MM.1S (cell line): ENCODE measurements around the gene ATG2B.

Experiments used
- DNase-seq: peaks from one replicate; pipeline ENCODE4 v3.0.0-alpha.2; 2015
- H2AFZ ChIP-seq: fragments of 300-600 bp; sonication (generic); 2 replicates; pipeline ENCODE4 v1.6.0; 2016; ENCODE audit warnings: antibody characterized with exemption, low read length
- H3F3A ChIP-seq: fragments of 300-600 bp; sonication (generic); 2 replicates; pipeline ENCODE4 v1.6.1; 2016; ENCODE audit warnings: mild to moderate bottlenecking, antibody characterized with exemption, low read length, moderate library complexity, mixed read lengths; ENCODE audit not compliant: insufficient read depth
- H3K27ac ChIP-seq: fragments of 300-600 bp; sonication (generic); 2 replicates; pipeline ENCODE4 v1.5.1; 2016; ENCODE audit warnings: mild to moderate bottlenecking, low read length
- H3K27me3 ChIP-seq: fragments of 300-600 bp; sonication (generic); replicated peaks from 2 replicates; pipeline ENCODE4 v1.6.0; 2016; ENCODE audit warnings: low read length; ENCODE audit not compliant: insufficient read depth
- H3K36me3 ChIP-seq: fragments of 300-600 bp; sonication (generic); replicated peaks from 2 replicates; pipeline ENCODE4 v1.6.1; 2016; ENCODE audit warnings: mild to moderate bottlenecking, low read length, mixed read lengths; ENCODE audit not compliant: insufficient read depth
- H3K4me1 ChIP-seq: fragments of 300-600 bp; sonication (generic); 2 replicates; pipeline ENCODE4 v1.6.1; 2016; ENCODE audit warnings: low read length, mixed read lengths
- H3K4me2 ChIP-seq: fragments of 300-600 bp; sonication (generic); 2 replicates; pipeline ENCODE4 v1.6.0; 2016; ENCODE audit warnings: low read depth, low read length
- H3K4me3 ChIP-seq: fragments of 300-600 bp; sonication (generic); 2 replicates; pipeline ENCODE4 v1.5.1; 2016; ENCODE audit warnings: low read length, mixed read lengths
- H3K79me2 ChIP-seq: fragments of 300-600 bp; sonication (generic); 2 replicates; pipeline ENCODE4 v1.6.1; 2016; ENCODE audit warnings: mixed run types, low read length, mixed read lengths
- H3K9ac ChIP-seq: fragments of 300-600 bp; sonication (generic); 2 replicates; pipeline ENCODE4 v1.6.1; 2016; ENCODE audit warnings: low read length, mixed read lengths
- H3K9me2 ChIP-seq: fragments of 300-600 bp; sonication (generic); replicated peaks from 2 replicates; pipeline ENCODE4 v1.6.1; 2016; ENCODE audit warnings: mild to moderate bottlenecking, low read length, mixed read lengths; ENCODE audit not compliant: insufficient read depth
- H3K9me3 ChIP-seq: fragments of 300-600 bp; sonication (generic); replicated peaks from 2 replicates; pipeline ENCODE4 v1.6.1; 2016; ENCODE audit warnings: mild to moderate bottlenecking, low read length, mixed read lengths; ENCODE audit not compliant: insufficient read depth
- H4K20me1 ChIP-seq: fragments of 300-600 bp; sonication (generic); 2 replicates; pipeline ENCODE4 v1.6.1; 2016; ENCODE audit warnings: mild to moderate bottlenecking, low read length, moderate library complexity, mixed read lengths; ENCODE audit not compliant: insufficient read depth
- CTCF ChIP-seq: fragments of 300-600 bp; sonication (generic); IDR thresholded peaks from 2 replicates; pipeline ENCODE4 v1.5.1; 2016; ENCODE audit warnings: antibody characterized with exemption, low read length, mixed read lengths
- EZH2 ChIP-seq: fragments of 300-600 bp; sonication (generic); optimal IDR thresholded peaks from 2 replicates; pipeline ENCODE3; 2017; ENCODE audit warnings: low read depth, mild to moderate bottlenecking, antibody characterized with exemption, low read length, mixed read lengths
- EZH2phosphoT487 ChIP-seq: fragments of 300-600 bp; sonication (generic); IDR thresholded peaks from 2 replicates; pipeline ENCODE4 v1.6.1; 2018; ENCODE audit warnings: antibody characterized with exemption, low read length

ATG2B gene

GRCh38 chr14:96273629-96274028 is 89.5 kb downstream of the ATG2B start:
- Histone ChIP-seq H2AFZ (no peak overlapping the region), H3K9ac (no peak overlapping the region)

GRCh38 chr14:96272777-96273473 is 90.2 kb downstream of the ATG2B start:
- H3K4me3 ChIP-seq = no peak overlapping the region
- H3F3A ChIP-seq = no peaks in the 10 kb centered on the region
- no peak overlapping the region for H3K9ac ChIP-seq
- no peaks in the 10 kb centered on the region for H3K4me1 ChIP-seq
- H2AFZ ChIP-seq = no peak overlapping the region
- H3K27ac ChIP-seq = no peak overlapping the region
- TF ChIP-seq CTCF (no peak), EZH2phosphoT487 (no peak), EZH2 (no peak)
- no peaks in the 10 kb centered on the region for H3K79me2 ChIP-seq
- no peaks in the 10 kb centered on the region for H3K9me2 ChIP-seq
- no peaks in the 10 kb centered on the region for H3K36me3 ChIP-seq
- H3K9me3 ChIP-seq = no peaks in the 10 kb centered on the region
- no peak overlapping the region for H3K4me2 ChIP-seq
- H3K27me3 ChIP-seq = no peaks in the 10 kb centered on the region
- no peak for DNase-seq
- no peaks in the 10 kb centered on the region for H4K20me1 ChIP-seq

More at GRCh38 chr14:96273629-96274028, 89.5 kb downstream of the ATG2B start:
- no peaks in the 10 kb centered on the region for H3K4me1 ChIP-seq
- H3K27ac ChIP-seq = no peak overlapping the region
- no peaks in the 10 kb centered on the region for H3K9me3 ChIP-seq
- no peaks in the 10 kb centered on the region for H3K36me3 ChIP-seq
- H4K20me1 ChIP-seq = no peaks in the 10 kb centered on the region
- H3K79me2 ChIP-seq = no peaks in the 10 kb centered on the region
- no peak for DNase-seq
- H3F3A ChIP-seq = no peaks in the 10 kb centered on the region
- TF ChIP-seq CTCF (no peak), EZH2 (no peak), EZH2phosphoT487 (no peak)
- H3K4me3 ChIP-seq = no peak overlapping the region
- H3K9me2 ChIP-seq = no peaks in the 10 kb centered on the region
- H3K4me2 ChIP-seq = no peak overlapping the region
- no peaks in the 10 kb centered on the region for H3K27me3 ChIP-seq

GRCh38 chr14:96271421-96271762 is 91.7 kb downstream of the ATG2B start:
- no peak overlapping the region for H3K4me3 ChIP-seq
- H3K27me3 ChIP-seq = no peaks in the 10 kb centered on the region
- H2AFZ ChIP-seq = no peak overlapping the region
- H3K27ac ChIP-seq = no peak overlapping the region
- no peaks in the 10 kb centered on the region for H3F3A ChIP-seq
- no peaks in the 10 kb centered on the region for H3K9me3 ChIP-seq
- no peaks in the 10 kb centered on the region for H3K9me2 ChIP-seq
- no peaks in the 10 kb centered on the region for H3K4me1 ChIP-seq
- H3K36me3 ChIP-seq = no peaks in the 10 kb centered on the region
- TF ChIP-seq EZH2phosphoT487 (no peak), EZH2 (no peak)
- no peaks in the 10 kb centered on the region for H4K20me1 ChIP-seq
- H3K4me2 ChIP-seq = no peak overlapping the region
- H3K79me2 ChIP-seq = no peaks in the 10 kb centered on the region
- no peak overlapping the region for H3K9ac ChIP-seq
- no peak for DNase-seq
